ENCODE results near the gene NUAK2.
A peak's percentile ranks its signal among the peaks of the same experiment; 100 is the strongest.

NUAK2 gene

GRCh38 chr1:205287767-205288559, 33.6 kb downstream of the NUAK2 start:
- H3K4me1 ChIP-seq (ENCODE audit: control insufficient read depth, insufficient read depth, low read depth, low read length) = peaks cover 36% of the 10 kb centered on the region
- no peak overlapping the region for H4K91ac ChIP-seq (ENCODE audit: low read length)
- H3K23ac ChIP-seq (ENCODE audit: low read length in 2 of 2) = no peak overlapping the region
- H3K9ac ChIP-seq (ENCODE audit: low read length) = no peak overlapping the region
- no peaks in the 10 kb centered on the region for H3K79me1 ChIP-seq (replicated peaks; ENCODE audit: low read length, poor library complexity, severe bottlenecking)
- 23% methylated on average over 8 of the region's 8 CpGs for WGBS
- H3K27me3 ChIP-seq (ENCODE audit: control insufficient read depth in 1 of 2, insufficient read depth in 1 of 2, low read length in 2 of 2) = no peaks in the 10 kb centered on the region
- peak overlapping the region; percentile 33 to 93 for H2BK12ac ChIP-seq (ENCODE audit: low read length in 2 of 2)
- H2BK15ac ChIP-seq (ENCODE audit: low read depth, poor library complexity, severe bottlenecking) = peak overlapping the region; percentile 70
- H3K27ac ChIP-seq (ENCODE audit: low read length, poor library complexity, severe bottlenecking) = no peak overlapping the region
- peak; percentile 63 for DNase-seq
- no peaks in the 10 kb centered on the region for H3K36me3 ChIP-seq (ENCODE audit: control insufficient read depth in 1 of 2, insufficient read depth in 2 of 2, low read depth in 1 of 2, low read length in 2 of 2)
- peak overlapping the region; percentile 80 to 89 for H3K18ac ChIP-seq (ENCODE audit: low read depth in 1 of 2, low read length in 2 of 2)
- H3K9me3 ChIP-seq (ENCODE audit: control insufficient read depth, low read length) = no peaks in the 10 kb centered on the region
- H4K8ac ChIP-seq (ENCODE audit: low read length) = peak overlapping the region; percentile 33
- H2AFZ ChIP-seq (ENCODE audit: low read depth, low read length) = peak overlapping the region; percentile 76
- peak overlapping the region; percentile 45 for H2BK120ac ChIP-seq (ENCODE audit: low read depth, low read length)
- peak overlapping the region; percentile 29 to 48 for H3K4ac ChIP-seq (ENCODE audit: low read depth in 1 of 2, low read length in 2 of 2)
- H2BK5ac ChIP-seq (ENCODE audit: low read depth, low read length, poor library complexity, severe bottlenecking) = no peak overlapping the region
- H3K4me3 ChIP-seq (ENCODE audit: insufficient read depth in 1 of 2, low read depth in 1 of 2, low read length in 2 of 2) = no peak overlapping the region
- H3K4me2 ChIP-seq (ENCODE audit: low read length, poor library complexity, severe bottlenecking) = no peak overlapping the region
- H2AK5ac ChIP-seq (ENCODE audit: low read length, severe bottlenecking) = peak overlapping the region; percentile 84
- no peak overlapping the region for H3K14ac ChIP-seq (ENCODE audit: low read length in 2 of 2)

DNA sequence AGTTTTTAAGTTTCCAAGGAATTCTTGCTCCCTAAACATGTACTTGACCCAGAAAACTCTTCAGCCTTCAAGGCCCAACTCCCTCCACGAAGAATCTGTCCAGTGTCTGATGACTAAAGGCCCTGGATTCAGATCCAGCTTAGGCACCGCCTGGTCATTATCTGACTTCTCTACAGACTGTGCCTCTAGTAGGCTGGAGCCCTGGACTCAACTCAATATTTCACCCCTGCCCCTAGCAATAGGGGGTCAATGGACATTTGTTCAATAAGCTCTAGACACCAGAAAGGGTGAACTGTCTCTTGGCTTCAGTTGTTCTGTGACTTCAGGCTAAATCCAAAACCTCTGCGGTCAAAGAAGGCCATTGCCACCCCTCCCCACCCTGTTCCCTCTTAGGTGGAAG, 34.5 kb downstream of the NUAK2 start:
- H4K91ac ChIP-seq (ENCODE audit: low read length) = no peak overlapping the region
- no peak overlapping the region for H3K27ac ChIP-seq (ENCODE audit: low read length, poor library complexity, severe bottlenecking)
- peak overlapping the region; percentile 23 to 89 for H3K18ac ChIP-seq (ENCODE audit: low read depth in 1 of 2, low read length in 2 of 2)
- H3K9me3 ChIP-seq (ENCODE audit: control insufficient read depth, low read length) = no peaks in the 10 kb centered on the region
- H3K4me3 ChIP-seq (ENCODE audit: insufficient read depth in 1 of 2, low read depth in 1 of 2, low read length in 2 of 2) = no peak overlapping the region
- peak overlapping the region in 1 of 2 experiments; percentile 57 for H3K4ac ChIP-seq (ENCODE audit: low read depth in 1 of 2, low read length in 2 of 2)
- H2BK5ac ChIP-seq (ENCODE audit: low read depth, low read length, poor library complexity, severe bottlenecking) = no peak overlapping the region
- no peak overlapping the region for H3K4me2 ChIP-seq (ENCODE audit: low read length, poor library complexity, severe bottlenecking)
- H3K79me1 ChIP-seq (replicated peaks; ENCODE audit: low read length, poor library complexity, severe bottlenecking) = no peaks in the 10 kb centered on the region
- no peaks in the 10 kb centered on the region for H3K27me3 ChIP-seq (ENCODE audit: control insufficient read depth in 1 of 2, insufficient read depth in 1 of 2, low read length in 2 of 2)
- no peak for DNase-seq
- no peaks in the 10 kb centered on the region for H3K36me3 ChIP-seq (ENCODE audit: control insufficient read depth in 1 of 2, insufficient read depth in 2 of 2, low read depth in 1 of 2, low read length in 2 of 2)
- H2AK5ac ChIP-seq (ENCODE audit: low read length, severe bottlenecking) = peak overlapping the region; percentile 84
- peaks cover 36% of the 10 kb centered on the region for H3K4me1 ChIP-seq (ENCODE audit: control insufficient read depth, insufficient read depth, low read depth, low read length)
- no peak overlapping the region for H3K14ac ChIP-seq (ENCODE audit: low read length in 2 of 2)
- H4K8ac ChIP-seq (ENCODE audit: low read length) = no peak overlapping the region
- WGBS = 81% methylated on average over 3 of the region's 3 CpGs
- H2BK15ac ChIP-seq (ENCODE audit: low read depth, poor library complexity, severe bottlenecking) = peak overlapping the region; percentile 4
- peak overlapping the region; percentile 33 to 76 for H2BK12ac ChIP-seq (ENCODE audit: low read length in 2 of 2)
- no peak overlapping the region for H2AFZ ChIP-seq (ENCODE audit: low read depth, low read length)
- H3K23ac ChIP-seq (ENCODE audit: low read length in 2 of 2) = no peak overlapping the region
- no peak overlapping the region for H3K9ac ChIP-seq (ENCODE audit: low read length)
- H2BK120ac ChIP-seq (ENCODE audit: low read depth, low read length) = peak overlapping the region; percentile 6

- peak overlapping the region in 1 of 2 experiments; percentile 19 for H3K14ac ChIP-seq (ENCODE audit: low read length in 2 of 2)
- DNase-seq = peak; percentile 66
- H3K9me3 ChIP-seq (ENCODE audit: control insufficient read depth, low read length) = no peaks in the 10 kb centered on the region
- H3K79me1 ChIP-seq (replicated peaks; ENCODE audit: low read length, poor library complexity, severe bottlenecking) = no peaks in the 10 kb centered on the region
- H4K91ac ChIP-seq (ENCODE audit: low read length) = peak overlapping the region; percentile 56
- no peak overlapping the region for H3K4me2 ChIP-seq (ENCODE audit: low read length, poor library complexity, severe bottlenecking)
- H3K4me1 ChIP-seq (ENCODE audit: control insufficient read depth, insufficient read depth, low read depth, low read length) = peaks cover 36% of the 10 kb centered on the region
- H3K18ac ChIP-seq (ENCODE audit: low read depth in 1 of 2, low read length in 2 of 2) = peak overlapping the region; percentile 47 to 76
- WGBS = 80% methylated on average over 9 of the region's 9 CpGs
- no peaks in the 10 kb centered on the region for H3K36me3 ChIP-seq (ENCODE audit: control insufficient read depth in 1 of 2, insufficient read depth in 2 of 2, low read depth in 1 of 2, low read length in 2 of 2)
- H4K8ac ChIP-seq (ENCODE audit: low read length) = peak overlapping the region; percentile 0
- no peaks in the 10 kb centered on the region for H3K27me3 ChIP-seq (ENCODE audit: control insufficient read depth in 1 of 2, insufficient read depth in 1 of 2, low read length in 2 of 2)
- no peak overlapping the region for H3K4me3 ChIP-seq (ENCODE audit: insufficient read depth in 1 of 2, low read depth in 1 of 2, low read length in 2 of 2)
- peak overlapping the region; percentile 93 for H3K27ac ChIP-seq (ENCODE audit: low read length, poor library complexity, severe bottlenecking)
- H2BK5ac ChIP-seq (ENCODE audit: low read depth, low read length, poor library complexity, severe bottlenecking) = peak overlapping the region; percentile 39
- H3K9ac ChIP-seq (ENCODE audit: low read length) = no peak overlapping the region
- H2AFZ ChIP-seq (ENCODE audit: low read depth, low read length) = no peak overlapping the region
- peak overlapping the region; percentile 84 for H2AK5ac ChIP-seq (ENCODE audit: low read length, severe bottlenecking)
- peak overlapping the region; percentile 0 for H2BK120ac ChIP-seq (ENCODE audit: low read depth, low read length)
- peak overlapping the region; percentile 4 for H2BK15ac ChIP-seq (ENCODE audit: low read depth, poor library complexity, severe bottlenecking)
- H3K23ac ChIP-seq (ENCODE audit: low read length in 2 of 2) = no peak overlapping the region
- H3K4ac ChIP-seq (ENCODE audit: low read depth in 1 of 2, low read length in 2 of 2) = peak overlapping the region; percentile 56 to 83
- H2BK12ac ChIP-seq (ENCODE audit: low read length in 2 of 2) = peak overlapping the region; percentile 33 to 76
These were observed 35.1 kb downstream of the NUAK2 start for GRCh38 chr1:205286335-205286950.

DNA sequence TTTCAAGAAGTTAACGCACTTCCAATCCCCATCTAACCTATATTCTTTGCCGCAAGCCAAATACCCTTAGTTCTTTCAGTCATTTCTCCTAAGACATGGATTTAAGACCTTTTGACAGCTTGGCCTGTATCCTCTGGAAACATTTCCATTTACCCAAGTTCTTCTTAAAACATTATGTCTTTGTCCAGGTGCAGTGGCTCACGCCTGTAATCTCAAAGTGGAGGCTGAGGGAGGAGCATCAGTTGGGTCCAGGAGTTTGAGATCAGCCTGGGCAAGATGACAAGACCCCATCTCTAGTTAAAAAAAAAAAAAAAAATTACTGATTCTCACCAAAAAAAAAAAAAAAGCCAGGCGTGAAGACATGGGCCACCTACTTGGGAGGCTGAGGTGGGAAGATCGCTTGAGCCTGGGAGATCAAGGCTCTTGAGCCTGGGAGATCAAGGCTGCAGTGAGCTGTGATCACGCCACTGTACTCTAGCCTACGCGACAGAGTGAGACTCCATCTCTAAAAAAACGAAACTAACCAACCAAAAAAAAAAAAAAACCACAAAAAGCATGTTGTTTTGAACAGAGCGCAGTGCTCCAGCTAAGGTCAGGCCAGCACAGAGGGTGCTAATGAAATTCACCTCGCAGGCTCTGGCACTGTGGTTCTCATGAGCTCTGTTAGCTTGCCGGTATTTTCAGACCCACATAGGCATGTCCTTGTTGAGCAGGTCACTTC, 36.0 kb downstream of the NUAK2 start:
- peaks cover 36% of the 10 kb centered on the region for H3K4me1 ChIP-seq (ENCODE audit: control insufficient read depth, insufficient read depth, low read depth, low read length)
- H2AK5ac ChIP-seq (ENCODE audit: low read length, severe bottlenecking) = peak overlapping the region; percentile 79
- H3K14ac ChIP-seq (ENCODE audit: low read length in 2 of 2) = no peak overlapping the region
- no peak overlapping the region for H3K23ac ChIP-seq (ENCODE audit: low read length in 2 of 2)
- peak overlapping the region; percentile 76 to 85 for H3K18ac ChIP-seq (ENCODE audit: low read depth in 1 of 2, low read length in 2 of 2)
- no peak overlapping the region for H2AFZ ChIP-seq (ENCODE audit: low read depth, low read length)
- H4K8ac ChIP-seq (ENCODE audit: low read length) = peak overlapping the region; percentile 27
- peak overlapping the region; percentile 93 for H3K27ac ChIP-seq (ENCODE audit: low read length, poor library complexity, severe bottlenecking)
- no peak overlapping the region for H3K4me2 ChIP-seq (ENCODE audit: low read length, poor library complexity, severe bottlenecking)
- WGBS = 54% methylated on average over 11 of the region's 12 CpGs
- no peaks in the 10 kb centered on the region for H3K79me1 ChIP-seq (replicated peaks; ENCODE audit: low read length, poor library complexity, severe bottlenecking)
- H3K9ac ChIP-seq (ENCODE audit: low read length) = peak overlapping the region; percentile 29
- peak overlapping the region; percentile 39 for H2BK120ac ChIP-seq (ENCODE audit: low read depth, low read length)
- no peak overlapping the region for H3K4me3 ChIP-seq (ENCODE audit: insufficient read depth in 1 of 2, low read depth in 1 of 2, low read length in 2 of 2)
- DNase-seq = peak; percentile 80
- H2BK5ac ChIP-seq (ENCODE audit: low read depth, low read length, poor library complexity, severe bottlenecking) = no peak overlapping the region
- no peaks in the 10 kb centered on the region for H3K36me3 ChIP-seq (ENCODE audit: control insufficient read depth in 1 of 2, insufficient read depth in 2 of 2, low read depth in 1 of 2, low read length in 2 of 2)
- H3K4ac ChIP-seq (ENCODE audit: low read depth in 1 of 2, low read length in 2 of 2) = peak overlapping the region; percentile 56 to 79
- no peak overlapping the region for H4K91ac ChIP-seq (ENCODE audit: low read length)
- no peaks in the 10 kb centered on the region for H3K9me3 ChIP-seq (ENCODE audit: control insufficient read depth, low read length)
- H2BK15ac ChIP-seq (ENCODE audit: low read depth, poor library complexity, severe bottlenecking) = no peak overlapping the region
- peak overlapping the region; percentile 28 to 90 for H2BK12ac ChIP-seq (ENCODE audit: low read length in 2 of 2)
- no peaks in the 10 kb centered on the region for H3K27me3 ChIP-seq (ENCODE audit: control insufficient read depth in 1 of 2, insufficient read depth in 1 of 2, low read length in 2 of 2)
